Measurements from ENCODE around the gene RNF169.

Gene RNF169

GRCh38 chr11:74756571-74756970, 7.9 kb downstream of the RNF169 start:
- TF ChIP-seq CTCF (IDR thresholded peaks at IDR 0.05): no peak

- no peak for TF ChIP-seq CTCF (IDR thresholded peaks at IDR 0.05)
Measured at GRCh38 chr11:74766905-74767304, 18.3 kb downstream of the RNF169 start.

GRCh38 chr11:74769055-74769707, 20.5 kb downstream of the RNF169 start:
- TF ChIP-seq CTCF (IDR thresholded peaks at IDR 0.05): no peak

GRCh38 chr11:74770456-74770855, 21.8 kb downstream of the RNF169 start:
- TF ChIP-seq CTCF (IDR thresholded peaks at IDR 0.05): no peak

- no peak for TF ChIP-seq CTCF (IDR thresholded peaks at IDR 0.05)
Measured at GRCh38 chr11:74771139-74771538, 22.5 kb downstream of the RNF169 start.

GRCh38 chr11:74773476-74773875, 24.8 kb downstream of the RNF169 start:
- no peak for TF ChIP-seq CTCF (IDR thresholded peaks at IDR 0.05)

- no peak for TF ChIP-seq CTCF (IDR thresholded peaks at IDR 0.05)
Measured at GRCh38 chr11:74775762-74776161, 27.1 kb downstream of the RNF169 start.

- TF ChIP-seq CTCF (IDR thresholded peaks at IDR 0.05): no peak
Measured at GRCh38 chr11:74776546-74776945, 27.9 kb downstream of the RNF169 start.
